Myocyte (in vitro differentiated cells): ENCODE data around the gene SNRNP70. TPM values are rescaled to one million over a fixed set of nuclear protein-coding genes. Genes with fewer than 3 reads are reported as not detected.

Source experiments
- DNase-seq: peaks from one replicate; pipeline ENCODE4 v3.0.0-alpha.2; 2012; ENCODE audit warnings: low read depth
- total RNA-seq: library from RNA; depleted of rRNA; stranded (reverse); fragments of >200 nt; gene quantifications from 2 replicates; pipeline ENCODE4 v1.2.3, GENCODE V29; 2014

SNRNP70 gene
- total RNA-seq, 1 donor from 2014 or later = 312 TPM

DNA sequence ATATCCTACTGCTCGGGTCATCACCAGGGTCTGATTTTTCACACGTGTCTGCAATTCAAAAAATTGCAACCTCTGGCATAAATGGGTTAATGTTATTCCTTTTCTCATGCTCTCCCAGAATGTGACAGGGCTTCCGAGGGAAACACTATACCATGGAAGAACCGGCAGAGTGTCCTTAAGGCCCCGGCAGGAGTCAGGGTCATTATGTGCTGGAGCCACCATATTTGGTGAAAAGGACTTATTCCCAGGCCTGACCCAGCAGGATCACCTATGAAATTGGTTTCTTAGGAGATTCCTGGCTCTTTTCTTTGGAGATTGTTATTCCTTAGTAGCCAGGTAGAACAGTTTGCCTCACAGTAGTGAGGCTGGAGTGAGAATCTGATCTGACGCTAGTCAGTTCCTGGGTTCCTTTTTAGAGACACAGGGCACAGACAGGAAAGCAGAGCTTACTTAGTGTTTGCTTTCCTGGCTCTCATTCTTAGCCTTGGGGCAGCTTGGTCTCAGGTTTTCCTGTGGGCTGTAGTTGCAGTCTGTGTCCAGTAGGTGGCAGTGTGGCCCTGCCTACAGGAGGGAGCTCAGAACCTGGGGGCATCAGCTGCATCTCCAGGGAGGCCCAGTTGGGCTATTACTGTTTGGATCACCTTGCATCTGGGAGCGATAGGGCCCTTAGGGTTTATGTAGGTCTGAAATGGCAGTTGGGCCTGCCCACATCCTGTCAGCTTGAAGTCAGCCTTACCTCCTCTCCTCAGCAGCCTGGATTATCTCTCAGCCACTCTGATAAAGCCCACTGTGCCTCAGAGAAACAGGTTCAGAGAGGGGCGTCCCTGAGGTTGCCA is 12.4 kb downstream of the SNRNP70 start:
- peak; percentile 79 for DNase-seq

DNA sequence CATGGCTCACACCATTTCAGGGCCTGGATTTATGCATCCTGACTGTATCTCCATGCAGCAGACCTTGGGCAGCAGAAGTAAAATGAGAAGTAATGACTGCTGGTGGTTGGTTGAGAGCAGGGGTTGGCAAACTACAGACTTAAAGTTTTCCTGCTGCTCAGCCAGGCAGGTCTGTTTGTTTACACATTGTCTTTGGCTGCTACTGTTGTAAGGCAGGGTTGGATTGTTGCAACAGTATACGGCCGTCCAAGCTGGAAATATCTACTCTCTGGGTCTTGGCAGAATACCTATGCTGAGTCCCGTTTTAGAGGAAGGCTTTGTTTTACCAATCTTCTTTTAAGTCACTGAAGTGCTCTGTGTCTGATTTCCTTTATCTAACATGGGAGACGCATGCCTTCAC is 13.5 kb downstream of the SNRNP70 start:
- DNase-seq = no peak

DNA sequence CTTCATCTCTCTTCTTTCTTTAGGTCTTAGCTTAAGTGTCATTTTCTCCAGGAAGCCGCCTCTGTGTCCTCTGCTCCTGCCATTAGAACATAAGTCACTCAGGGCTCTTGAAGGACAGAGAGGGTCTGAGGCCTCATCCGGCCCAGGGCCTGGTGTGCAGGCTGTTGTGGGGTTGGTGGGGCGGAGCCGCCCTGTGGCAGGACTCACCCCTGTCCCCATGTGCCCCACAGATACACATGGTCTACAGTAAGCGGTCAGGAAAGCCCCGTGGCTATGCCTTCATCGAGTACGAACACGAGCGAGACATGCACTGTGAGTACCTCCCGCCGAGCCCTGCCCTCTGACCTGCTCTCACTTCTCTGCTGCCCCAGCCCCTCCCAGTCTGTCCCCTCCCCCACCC is 15.9 kb downstream of the SNRNP70 start:
- no peak for DNase-seq

DNA sequence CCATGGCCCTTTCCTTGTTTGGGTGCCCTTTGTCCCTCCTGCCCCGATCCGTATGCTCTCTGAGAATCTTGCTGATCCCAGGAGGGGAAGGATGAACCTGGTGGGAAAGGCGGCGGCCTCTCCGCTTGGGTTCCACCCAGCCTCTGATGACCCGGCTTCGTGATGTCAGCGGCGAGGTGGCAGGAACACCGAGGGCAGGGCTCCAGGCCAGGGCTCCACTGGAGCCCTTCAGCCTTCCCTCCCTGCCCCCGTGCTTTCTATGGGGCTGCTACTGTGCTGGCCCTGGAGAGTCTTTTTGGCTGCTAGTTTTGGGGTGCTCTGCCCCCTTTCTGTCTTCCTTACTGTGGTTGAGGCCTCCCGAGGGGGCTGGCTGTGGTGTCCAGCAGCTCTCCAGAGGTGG is 17.1 kb downstream of the SNRNP70 start:
- DNase-seq = no peak

DNA sequence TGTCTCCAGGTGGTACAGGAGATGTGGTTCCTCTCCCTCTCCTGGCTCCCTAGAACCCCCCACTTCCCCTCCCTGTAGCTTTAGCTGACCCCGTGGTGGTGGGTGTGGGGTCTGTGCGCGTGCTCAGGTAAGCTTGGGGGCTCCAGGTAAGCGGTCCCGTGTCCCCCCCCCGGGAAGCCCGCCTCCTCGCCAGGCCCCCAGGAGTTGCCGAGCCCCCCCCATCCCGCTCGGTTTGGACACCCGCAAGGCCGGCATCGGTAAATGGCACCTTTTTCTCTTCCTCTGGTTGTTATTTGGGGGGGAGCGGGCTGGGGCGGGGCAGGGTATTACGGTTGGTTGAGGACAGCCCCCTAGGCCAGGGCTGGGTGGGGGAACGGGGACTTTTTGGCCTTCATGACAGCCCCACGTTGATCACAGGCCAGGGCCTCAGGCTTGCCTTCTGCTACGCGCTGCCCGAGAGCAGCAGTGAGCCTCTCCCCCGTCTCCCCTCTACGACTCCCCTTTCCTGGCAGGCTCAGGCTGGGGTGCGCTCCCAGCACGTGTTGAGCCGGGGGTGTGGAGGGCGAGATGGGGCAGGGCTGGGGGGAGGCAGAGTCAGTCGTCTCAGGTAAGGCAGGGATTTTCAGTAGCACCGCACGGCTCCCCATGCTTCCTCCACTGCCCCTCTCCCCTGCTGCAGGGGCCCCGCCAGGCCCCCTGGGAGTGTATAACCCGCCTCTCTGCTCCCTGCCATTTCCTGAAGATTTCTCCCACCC is 18.3 kb downstream of the SNRNP70 start:
- DNase-seq = no peak

DNA sequence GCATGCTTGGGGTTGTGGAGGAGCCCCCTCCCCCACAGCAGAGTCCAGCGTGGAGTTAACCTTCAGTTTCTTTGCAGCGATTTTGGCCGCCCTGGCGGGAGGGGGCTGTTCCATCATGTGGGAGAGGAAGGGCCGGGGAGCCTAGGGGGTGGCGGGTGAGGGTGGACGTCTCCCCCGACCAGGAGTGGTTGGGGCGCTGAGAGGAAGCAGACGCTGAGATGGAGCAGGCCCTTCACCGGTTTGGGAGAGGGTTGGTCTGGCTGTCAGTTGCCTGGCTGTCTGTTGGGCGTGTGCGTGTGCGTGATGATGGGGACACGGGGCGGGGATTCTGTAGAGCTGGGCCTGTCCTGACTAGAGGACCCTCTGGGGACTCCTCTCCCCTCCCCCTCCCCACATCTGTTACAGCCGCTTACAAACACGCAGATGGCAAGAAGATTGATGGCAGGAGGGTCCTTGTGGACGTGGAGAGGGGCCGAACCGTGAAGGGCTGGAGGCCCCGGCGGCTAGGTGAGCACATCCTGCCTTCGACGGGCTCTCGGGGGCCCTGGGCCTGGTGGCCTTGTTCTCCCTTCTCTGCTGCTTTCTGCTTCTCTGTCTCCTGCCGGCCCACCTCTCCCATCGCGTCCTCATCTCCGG is 19.1 kb downstream of the SNRNP70 start:
- no peak for DNase-seq

DNA sequence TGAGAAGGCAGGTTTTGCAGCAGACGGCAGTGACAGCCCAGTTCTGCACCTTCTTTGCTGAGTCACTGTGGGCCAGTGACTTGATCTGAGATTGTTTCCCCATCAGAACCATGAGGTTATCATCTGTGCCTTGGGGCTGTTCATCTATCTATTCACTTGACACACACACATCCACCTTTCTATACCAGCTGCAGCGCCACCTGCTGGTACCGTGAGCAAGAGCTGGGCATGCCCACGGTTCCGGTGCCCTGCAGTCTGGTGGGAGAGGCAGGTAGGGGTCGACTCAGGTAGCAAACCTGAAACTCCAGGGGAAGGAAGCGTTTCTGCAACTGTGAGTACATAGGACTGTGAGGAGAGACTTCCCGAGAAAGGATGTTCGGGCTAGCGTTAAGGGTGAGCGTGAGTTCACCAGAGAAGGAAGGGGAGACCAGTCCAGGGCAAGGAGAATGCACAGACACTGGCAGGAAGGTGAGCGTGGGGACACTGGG is 21.4 kb downstream of the SNRNP70 start:
- peak; percentile 50 for DNase-seq

DNA sequence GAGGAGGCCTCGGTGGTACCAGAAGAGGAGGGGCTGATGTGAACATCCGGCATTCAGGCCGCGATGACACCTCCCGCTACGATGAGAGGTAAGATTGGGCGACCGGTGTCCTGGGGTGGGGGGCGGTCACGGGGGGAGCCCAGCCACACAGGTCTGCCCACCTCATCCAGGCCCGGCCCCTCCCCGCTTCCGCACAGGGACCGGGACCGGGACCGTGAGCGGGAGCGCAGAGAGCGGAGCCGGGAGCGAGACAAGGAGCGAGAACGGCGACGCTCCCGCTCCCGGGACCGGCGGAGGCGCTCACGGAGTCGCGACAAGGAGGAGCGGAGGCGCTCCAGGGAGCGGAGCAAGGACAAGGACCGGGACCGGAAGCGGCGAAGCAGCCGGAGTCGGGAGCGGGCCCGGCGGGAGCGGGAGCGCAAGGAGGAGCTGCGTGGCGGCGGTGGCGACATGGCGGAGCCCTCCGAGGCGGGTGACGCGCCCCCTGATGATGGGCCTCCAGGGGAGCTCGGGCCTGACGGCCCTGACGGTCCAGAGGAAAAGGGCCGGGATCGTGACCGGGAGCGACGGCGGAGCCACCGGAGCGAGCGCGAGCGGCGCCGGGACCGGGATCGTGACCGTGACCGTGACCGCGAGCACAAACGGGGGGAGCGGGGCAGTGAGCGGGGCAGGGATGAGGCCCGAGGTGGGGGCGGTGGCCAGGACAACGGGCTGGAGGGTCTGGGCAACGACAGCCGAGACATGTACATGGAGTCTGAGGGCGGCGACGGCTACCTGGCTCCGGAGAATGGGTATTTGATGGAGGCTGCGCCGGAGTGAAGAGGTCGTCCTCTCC is 22.6 kb downstream of the SNRNP70 start:
- DNase-seq = no peak

DNA sequence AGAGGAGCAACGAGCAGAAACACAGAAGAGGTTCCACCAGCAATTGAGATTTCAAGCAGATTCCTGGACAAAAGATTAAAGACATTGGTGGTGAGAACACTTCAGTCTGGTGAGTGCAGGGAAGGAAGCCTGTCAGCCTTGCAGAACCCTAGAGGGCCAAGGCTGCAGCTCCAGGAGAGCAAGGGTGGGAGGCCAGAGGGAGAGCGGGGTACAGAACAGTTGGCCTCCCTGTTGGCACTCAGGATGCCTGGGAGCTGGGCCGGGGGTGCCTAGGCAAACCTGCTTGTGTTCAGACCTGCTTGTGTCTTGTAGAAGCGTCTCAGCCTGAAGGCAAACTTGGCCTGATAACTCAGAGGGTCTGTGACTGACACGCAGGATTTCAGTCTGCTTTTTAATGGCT is 23.8 kb downstream of the SNRNP70 start:
- no peak for DNase-seq

DNA sequence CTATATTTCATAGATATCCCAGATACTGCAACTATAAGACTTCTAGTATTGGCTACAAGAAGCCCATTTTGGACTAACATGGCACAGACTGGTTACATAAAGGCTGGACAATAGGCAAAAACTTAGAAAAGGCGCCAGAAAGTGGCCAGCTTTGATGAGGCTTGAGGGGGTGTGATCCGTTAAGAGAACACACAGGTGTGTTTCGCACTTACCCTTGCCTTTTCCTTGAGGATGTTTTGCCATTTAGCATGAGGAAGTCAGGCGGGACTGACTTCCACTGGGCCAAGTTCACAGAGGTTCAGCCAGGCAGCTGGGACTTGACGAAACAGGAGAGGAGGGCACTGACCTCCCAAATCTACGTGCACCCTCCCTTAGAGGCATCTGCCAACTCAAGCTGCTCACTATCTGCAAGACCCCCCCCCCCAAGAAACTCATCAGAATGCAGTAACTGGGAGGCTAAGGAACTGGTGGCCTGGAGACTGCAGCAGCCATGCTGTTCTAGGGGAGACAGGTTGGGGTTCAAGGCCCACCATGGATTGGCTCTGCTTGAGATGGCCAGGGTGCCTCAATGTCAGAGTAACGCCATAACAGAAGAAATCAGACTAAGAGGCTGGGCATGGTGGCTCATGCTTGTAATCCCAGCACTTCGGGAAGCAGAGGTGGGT is 24.4 kb downstream of the SNRNP70 start:
- DNase-seq = no peak

DNA sequence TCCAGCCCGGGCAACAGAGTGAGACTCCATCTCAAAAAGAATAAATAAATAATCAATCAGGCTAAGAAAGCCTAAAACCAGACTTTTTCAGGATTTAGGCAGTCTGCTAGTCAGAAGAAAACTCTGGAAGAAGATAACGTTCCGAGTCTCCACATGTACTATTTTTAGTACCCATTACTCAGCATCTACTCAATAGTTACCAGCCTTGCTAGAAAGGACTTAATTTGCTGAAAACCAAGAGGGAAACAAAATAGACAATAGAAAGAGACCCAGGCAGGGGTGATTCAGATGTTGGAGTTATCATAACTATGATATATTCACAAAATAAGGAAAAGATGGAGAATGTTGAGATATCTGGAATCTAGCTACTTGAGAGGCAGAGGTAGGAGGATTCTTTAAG is 25.3 kb downstream of the SNRNP70 start:
- DNase-seq = peak; percentile 25

DNA sequence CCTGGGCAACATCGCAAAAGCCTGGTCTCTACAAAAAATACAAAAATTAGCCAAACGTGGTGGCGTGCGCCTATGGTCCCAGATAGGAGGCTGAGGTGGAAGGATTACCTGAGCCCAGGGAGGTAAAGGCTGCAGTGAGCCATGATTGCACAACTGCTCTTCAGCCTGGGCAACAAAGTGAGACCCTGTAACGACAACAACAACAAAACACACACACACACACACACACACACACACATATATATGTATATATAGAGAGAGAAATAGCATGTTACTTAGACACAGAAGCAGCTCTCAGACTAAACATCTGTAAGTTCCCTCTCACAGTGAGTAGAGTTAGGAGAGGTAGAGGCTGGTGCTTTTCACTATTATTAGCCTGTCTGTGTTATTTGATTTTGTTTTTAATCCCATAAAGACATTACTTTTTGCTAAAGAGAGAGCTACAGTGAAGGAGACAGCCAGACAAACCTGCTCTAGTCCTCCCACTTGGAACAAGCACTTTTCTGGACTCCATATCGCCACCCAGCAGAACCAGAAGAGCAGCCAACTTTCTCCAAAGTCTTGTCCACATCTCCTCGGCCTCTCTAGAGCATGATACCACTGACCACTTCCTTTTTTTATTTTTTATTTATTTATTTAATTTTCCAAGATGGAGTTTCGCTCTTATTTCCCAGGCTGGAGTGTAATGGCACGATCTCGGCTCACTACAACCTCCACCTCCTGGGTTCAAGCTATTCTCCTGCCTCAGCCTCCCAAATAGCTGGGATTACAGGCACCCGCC is 26.2 kb downstream of the SNRNP70 start:
- no peak for DNase-seq

DNA sequence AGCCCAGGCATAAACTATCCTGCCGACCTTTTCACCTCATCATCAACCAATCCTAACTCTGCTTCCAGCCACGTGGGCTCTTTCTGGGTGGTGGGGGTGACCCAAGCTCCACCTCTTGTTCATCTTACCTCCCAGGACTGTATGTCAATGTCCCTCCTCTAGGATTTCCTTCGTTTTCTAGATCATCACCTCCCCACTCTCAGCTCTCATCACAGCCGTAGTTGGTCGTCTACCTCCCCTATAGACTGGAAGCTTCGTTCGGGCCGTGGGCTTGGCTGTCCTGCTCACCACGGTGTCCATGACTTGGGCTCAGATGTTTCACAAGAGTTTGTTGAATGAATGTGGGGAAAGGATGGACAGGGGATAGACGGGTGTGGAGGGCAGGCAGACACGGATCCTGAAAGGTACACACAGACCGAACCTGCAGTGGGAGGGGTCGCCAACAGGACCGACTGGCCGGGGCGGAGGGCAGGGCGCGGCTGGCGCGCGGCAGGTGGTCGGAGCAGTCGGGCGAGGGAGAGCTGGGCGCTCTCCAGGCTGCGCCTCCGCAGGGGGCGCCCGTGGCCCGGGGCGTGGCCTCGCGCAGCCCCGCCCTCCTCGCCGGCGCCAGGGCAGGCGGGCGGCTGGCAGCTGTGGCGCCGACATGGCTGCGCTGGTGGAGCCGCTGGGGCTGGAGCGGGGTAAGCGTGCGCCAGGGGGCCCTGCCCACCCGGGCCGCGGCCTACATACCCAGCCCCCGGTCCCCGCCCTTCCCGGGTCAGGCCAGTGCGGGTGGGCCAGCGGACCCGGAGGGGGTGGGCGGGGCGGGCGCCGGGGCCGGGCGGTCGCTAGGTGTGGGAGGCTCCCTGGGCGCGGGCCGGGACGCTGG is 28.7 kb downstream of the SNRNP70 start, which contains the start of gene LIN7B:
TSS of gene LIN7B (plus strand) at position 609 of the 868 bp plus-strand sequence. CDS start at position 644, 35 bp downstream.
- peak; percentile 77 for DNase-seq

DNA sequence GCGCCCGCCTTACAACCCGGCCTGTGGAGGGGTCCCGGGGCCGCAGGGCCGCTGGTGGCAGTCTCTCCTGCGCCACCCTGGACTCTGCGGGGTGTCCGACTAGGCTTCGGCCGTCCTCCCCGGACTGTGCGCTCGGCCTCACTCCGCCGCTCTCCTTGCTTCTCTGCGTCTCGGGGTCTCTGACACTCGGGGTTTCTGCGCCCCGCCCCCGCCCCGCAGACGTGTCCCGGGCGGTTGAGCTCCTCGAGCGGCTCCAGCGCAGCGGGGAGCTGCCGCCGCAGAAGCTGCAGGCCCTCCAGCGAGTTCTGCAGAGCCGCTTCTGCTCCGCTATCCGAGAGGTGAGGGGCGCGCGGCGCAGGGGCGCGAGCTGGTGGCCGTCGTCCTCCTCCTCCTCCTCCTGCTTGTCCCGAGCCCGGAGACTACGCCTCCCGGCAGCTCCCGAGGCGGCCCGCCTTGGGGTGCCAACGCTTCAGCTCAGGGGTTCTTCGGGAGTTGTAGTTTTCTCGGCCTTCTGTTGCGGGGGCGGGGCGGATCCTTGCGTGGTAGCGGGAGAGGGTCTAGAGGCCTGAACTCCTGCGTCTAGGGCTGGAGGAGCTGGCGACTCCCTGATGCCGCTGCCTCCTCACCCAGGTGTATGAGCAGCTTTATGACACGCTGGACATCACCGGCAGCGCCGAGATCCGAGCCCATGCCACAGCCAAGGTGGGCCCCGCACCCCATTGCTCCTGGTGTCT is 29.5 kb downstream of the SNRNP70 start:
- DNase-seq = peak; percentile 67

DNA sequence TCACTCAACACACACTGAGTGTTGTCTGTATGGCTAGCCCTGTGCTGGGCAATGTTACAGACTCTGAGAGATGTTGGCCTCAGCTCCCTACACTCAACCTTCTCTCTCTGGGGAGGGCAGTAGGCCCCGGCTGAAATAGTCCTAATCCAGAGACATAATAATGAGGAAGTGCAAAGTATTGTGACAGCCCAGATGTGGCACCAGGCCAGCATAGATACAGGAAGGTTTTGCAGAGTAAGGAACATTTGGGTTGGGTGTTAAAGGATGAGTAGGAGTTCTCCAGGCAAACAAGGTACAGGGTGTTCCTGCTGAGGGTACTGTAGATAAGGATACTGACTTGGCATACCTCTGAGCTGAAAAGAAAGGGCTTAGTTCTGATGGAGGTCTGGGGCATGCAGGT is 31.3 kb downstream of the SNRNP70 start:
- no peak for DNase-seq

DNA sequence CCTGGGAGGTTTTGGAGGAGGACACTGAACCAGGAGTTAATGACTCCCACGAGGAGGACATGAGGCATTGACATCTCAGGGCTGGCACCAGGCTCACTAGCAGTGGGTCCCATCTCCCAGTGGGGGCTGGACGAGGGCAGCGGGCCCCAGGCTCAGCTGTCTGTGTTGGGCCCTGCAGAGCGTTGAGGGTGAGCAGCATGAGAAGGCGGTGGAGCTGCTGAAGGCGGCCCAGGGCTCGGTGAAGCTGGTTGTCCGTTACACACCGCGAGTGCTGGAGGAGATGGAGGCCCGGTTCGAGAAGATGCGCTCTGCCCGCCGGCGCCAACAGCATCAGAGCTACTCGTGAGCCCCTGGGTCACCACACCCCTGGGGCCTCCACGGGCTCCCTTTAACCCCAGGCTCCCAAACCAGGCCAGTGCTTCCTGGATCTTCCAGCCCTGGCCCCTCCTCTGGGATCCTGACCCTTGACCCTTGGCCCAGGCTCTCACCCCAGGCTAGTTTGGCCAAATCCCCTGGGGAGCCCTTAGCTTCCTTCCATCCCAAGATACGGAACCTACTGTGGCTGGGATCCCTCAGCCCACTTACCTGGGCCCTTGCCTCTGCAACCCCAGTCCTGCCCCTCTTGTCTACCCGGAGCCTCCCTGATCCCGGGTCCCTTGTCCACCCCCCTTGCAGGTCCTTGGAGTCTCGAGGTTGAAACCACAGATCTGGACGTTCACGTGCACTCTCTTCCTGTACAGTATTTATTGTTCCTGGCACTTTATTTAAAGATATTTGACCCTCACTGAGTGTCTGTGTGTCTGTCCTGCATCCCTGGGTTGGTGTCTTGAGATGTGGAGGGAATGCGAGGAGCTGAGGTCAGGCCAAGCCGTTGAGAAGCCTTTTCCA is 32.7 kb downstream of the SNRNP70 start:
- no peak for DNase-seq
